PC-3 (cell line): ENCODE results near the gene CHMP1B.

ENCODE experiments used
- EZH2 ChIP-seq: fragments of 300-600 bp; sonication (generic); IDR thresholded peaks from one replicate; pipeline ENCODE4 v1.6.1; 2017; ENCODE audit warnings: antibody characterized with exemption, mild to moderate bottlenecking, low read length; ENCODE audit not compliant: unreplicated experiment
- TF ChIP-seq, protein P1 (sequence below): fragments of 300-600 bp; sonication (generic); conservative IDR thresholded peaks from 2 replicates; pipeline ENCODE4 v1.5.1; 2017; ENCODE audit warnings: antibody characterized with exemption, low read depth, mild to moderate bottlenecking, low read length

DNA sequence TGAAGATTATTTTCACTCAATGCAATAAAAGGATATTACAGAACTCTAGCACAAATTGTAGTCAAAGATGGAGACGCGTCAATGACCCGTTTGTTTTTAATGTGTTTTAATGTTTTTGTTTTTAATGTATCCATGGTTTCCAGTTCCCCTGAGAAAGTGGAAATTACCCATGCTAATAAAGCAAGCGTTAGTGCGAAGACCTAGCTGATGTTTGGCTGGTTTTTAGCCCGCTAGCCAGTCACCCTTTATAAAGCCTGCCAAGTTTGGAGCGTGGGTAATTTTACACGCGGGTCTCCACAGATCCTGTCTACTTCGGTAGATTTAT lies 430 bp upstream of the CHMP1B start:
- no peak for TF ChIP-seq EZH2
- TF ChIP-seq, protein P1, sequence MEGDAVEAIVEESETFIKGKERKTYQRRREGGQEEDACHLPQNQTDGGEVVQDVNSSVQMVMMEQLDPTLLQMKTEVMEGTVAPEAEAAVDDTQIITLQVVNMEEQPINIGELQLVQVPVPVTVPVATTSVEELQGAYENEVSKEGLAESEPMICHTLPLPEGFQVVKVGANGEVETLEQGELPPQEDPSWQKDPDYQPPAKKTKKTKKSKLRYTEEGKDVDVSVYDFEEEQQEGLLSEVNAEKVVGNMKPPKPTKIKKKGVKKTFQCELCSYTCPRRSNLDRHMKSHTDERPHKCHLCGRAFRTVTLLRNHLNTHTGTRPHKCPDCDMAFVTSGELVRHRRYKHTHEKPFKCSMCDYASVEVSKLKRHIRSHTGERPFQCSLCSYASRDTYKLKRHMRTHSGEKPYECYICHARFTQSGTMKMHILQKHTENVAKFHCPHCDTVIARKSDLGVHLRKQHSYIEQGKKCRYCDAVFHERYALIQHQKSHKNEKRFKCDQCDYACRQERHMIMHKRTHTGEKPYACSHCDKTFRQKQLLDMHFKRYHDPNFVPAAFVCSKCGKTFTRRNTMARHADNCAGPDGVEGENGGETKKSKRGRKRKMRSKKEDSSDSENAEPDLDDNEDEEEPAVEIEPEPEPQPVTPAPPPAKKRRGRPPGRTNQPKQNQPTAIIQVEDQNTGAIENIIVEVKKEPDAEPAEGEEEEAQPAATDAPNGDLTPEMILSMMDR: no peak
